Activated CD8-positive, alpha-beta memory T cell treated with anti-CD3 and anti-CD28 coated beads, Interleukin-2, amount 50 U/mL, for 24 hours (primary cell): ENCODE data around the gene EML6.

Experiments
- DNase-seq: peaks from one replicate; pipeline ENCODE4 v3.0.0-alpha.2; 2020; ENCODE audit errors: extremely low read depth

EML6 gene

GRCh38 chr2:54755641-54756326, 32.3 kb downstream of the EML6 start:
- no peak for DNase-seq

- no peak for DNase-seq
These were observed 34.0 kb downstream of the EML6 start for GRCh38 chr2:54757500-54757899.

- no peak for DNase-seq
These were observed 35.5 kb downstream of the EML6 start for GRCh38 chr2:54758951-54759350.

- no peak for DNase-seq
These were observed 36.8 kb downstream of the EML6 start for GRCh38 chr2:54760310-54760709.

- DNase-seq, result no peak
These were observed 40.3 kb downstream of the EML6 start for GRCh38 chr2:54763636-54764291.

GRCh38 chr2:54767921-54768320, 44.5 kb downstream of the EML6 start:
- DNase-seq, result no peak

- DNase-seq, result no peak
These were observed 45.4 kb downstream of the EML6 start for GRCh38 chr2:54768772-54769428.

GRCh38 chr2:54770211-54770610, 46.7 kb downstream of the EML6 start:
- DNase-seq, result no peak

- DNase-seq, result no peak
These were observed 47.2 kb downstream of the EML6 start for GRCh38 chr2:54770676-54771075.

GRCh38 chr2:54771166-54771885, 47.9 kb downstream of the EML6 start:
- no peak for DNase-seq

GRCh38 chr2:54772110-54772509, 48.6 kb downstream of the EML6 start:
- no peak for DNase-seq

- DNase-seq, result no peak
These were observed 49.1 kb downstream of the EML6 start for GRCh38 chr2:54772531-54772930.

GRCh38 chr2:54773233-54773632, 49.8 kb downstream of the EML6 start:
- no peak for DNase-seq

GRCh38 chr2:54773838-54774237, 50.4 kb downstream of the EML6 start:
- no peak for DNase-seq

GRCh38 chr2:54775710-54776109, 52.2 kb downstream of the EML6 start:
- no peak for DNase-seq

GRCh38 chr2:54776494-54776893, 53.0 kb downstream of the EML6 start:
- no peak for DNase-seq

- no peak for DNase-seq
These were observed 59.9 kb downstream of the EML6 start for GRCh38 chr2:54783349-54783748.

GRCh38 chr2:54787270-54787669, 63.8 kb downstream of the EML6 start:
- DNase-seq, result no peak

GRCh38 chr2:54787755-54788366, 64.4 kb downstream of the EML6 start:
- no peak for DNase-seq

GRCh38 chr2:54789878-54790277, 66.4 kb downstream of the EML6 start:
- no peak for DNase-seq

GRCh38 chr2:54791831-54792230, 68.4 kb downstream of the EML6 start:
- DNase-seq, result no peak

- no peak for DNase-seq
These were observed 73.8 kb downstream of the EML6 start for GRCh38 chr2:54797307-54797706.
